Gastrocnemius medialis (tissue), 4 donors: ENCODE results near the gene DGKE. TPM values are rescaled to one million over a fixed set of nuclear protein-coding genes. Genes with fewer than 3 reads are reported as not detected.
A peak's percentile ranks its signal among the peaks of the same experiment; 100 is the strongest.

Experiments used
- ATAC-seq, 2 donors: fragments of 150-250 bp; one replicate each; pipeline ENCODE4 v1.9.1; 2016
- DNase-seq, 2 donors: peaks; one replicate each; pipeline ENCODE4 v3.0.0-alpha.2; 2019
- H3K27ac ChIP-seq, 4 donors: fragments of 200-600 bp; sonication (generic); 1 replicate in 1 of 4; 2 replicates in 3 of 4; pipeline ENCODE4 v1.5.1; 2016 to 2018; ENCODE audit warnings: mild to moderate bottlenecking in 2 of 4, moderate library complexity in 1 of 4
- H3K27me3 ChIP-seq, 3 donors: fragments of 200-600 bp; sonication (generic) in 2 of 3; 1 replicate in 1 of 3; 2 replicates in 2 of 3; pipeline versions ENCODE4 v1.5.1 to v1.6.0; 2016 to 2019; ENCODE audit warnings: mild to moderate bottlenecking in 1 of 3, moderate library complexity in 1 of 3
- H3K36me3 ChIP-seq, 2 donors: fragments of 200-600 bp; sonication (generic) in 1 of 2; one replicate each; pipeline ENCODE4 v1.5.1; 2017 to 2018
- H3K4me1 ChIP-seq, 2 donors: fragments of 200-600 bp; sonication (generic) in 1 of 2; one replicate each; pipeline ENCODE4 v1.5.1; 2016 to 2017; ENCODE audit warnings: mild to moderate bottlenecking in 2 of 2
- H3K4me3 ChIP-seq, 4 donors: fragments of 200-600 bp; sonication (generic) in 3 of 4; 1 replicate in 1 of 4; 2 replicates in 3 of 4; pipeline ENCODE4 v1.5.1; 2016 to 2019; ENCODE audit warnings: mild to moderate bottlenecking in 2 of 4
- H3K9me3 ChIP-seq, 3 donors: fragments of 200-600 bp; sonication (generic) in 2 of 3; 1 replicate in 1 of 3; 2 replicates in 2 of 3; pipeline ENCODE4 v1.5.1; 2016 to 2019
- POLR2A ChIP-seq, 2 donors: fragments of 450-650 bp; IDR thresholded peaks; one replicate each; pipeline ENCODE4 v1.6.1; 2017; ENCODE audit warnings: antibody characterized with exemption in 2 of 2, mild to moderate bottlenecking in 2 of 2, moderate library complexity in 2 of 2
- in situ Hi-C, 4 donors: fragments of 200-750 bp; cut with MboI; loops; one replicate each; pipeline versions ENCODE4 v1.15.0 to v1.8.0; 2017; ENCODE audit warnings: low sequenced_read_pairs in 4 of 4
- intact Hi-C: fragments of 100-400 bp; cut with DNase I; formaldehyde crosslinking; loops from one replicate; pipeline ENCODE4 v1.15.1; 2023; ENCODE audit warnings: low total_unique reads
- total RNA-seq, 4 donors: library from RNA; depleted of rRNA; stranded (reverse); fragments of >200 nt; gene quantifications; one replicate each; pipeline versions ENCODE4 v1.1.0 to v1.2.3, GENCODE V29; 2016
- TF ChIP-seq, protein P1 (sequence below), 5 experiments: fragments of 450-650 bp in 3 of 5; fragments of 200-600 bp in 2 of 5; sonication (generic) in 2 of 5; IDR thresholded peaks in 4 of 5; conservative IDR thresholded peaks in 1 of 5; 1 replicate in 4 of 5; 2 replicates in 1 of 5; pipeline ENCODE4 v1.5.1; 2016 to 2019; ENCODE audit warnings: antibody characterized with exemption in 5 of 5, mild to moderate bottlenecking in 3 of 5, moderate library complexity in 3 of 5

Gene DGKE
- total RNA-seq, 4 donors from 2014 or later = 0.53 to 3.0 (median 1.6) TPM

DNA sequence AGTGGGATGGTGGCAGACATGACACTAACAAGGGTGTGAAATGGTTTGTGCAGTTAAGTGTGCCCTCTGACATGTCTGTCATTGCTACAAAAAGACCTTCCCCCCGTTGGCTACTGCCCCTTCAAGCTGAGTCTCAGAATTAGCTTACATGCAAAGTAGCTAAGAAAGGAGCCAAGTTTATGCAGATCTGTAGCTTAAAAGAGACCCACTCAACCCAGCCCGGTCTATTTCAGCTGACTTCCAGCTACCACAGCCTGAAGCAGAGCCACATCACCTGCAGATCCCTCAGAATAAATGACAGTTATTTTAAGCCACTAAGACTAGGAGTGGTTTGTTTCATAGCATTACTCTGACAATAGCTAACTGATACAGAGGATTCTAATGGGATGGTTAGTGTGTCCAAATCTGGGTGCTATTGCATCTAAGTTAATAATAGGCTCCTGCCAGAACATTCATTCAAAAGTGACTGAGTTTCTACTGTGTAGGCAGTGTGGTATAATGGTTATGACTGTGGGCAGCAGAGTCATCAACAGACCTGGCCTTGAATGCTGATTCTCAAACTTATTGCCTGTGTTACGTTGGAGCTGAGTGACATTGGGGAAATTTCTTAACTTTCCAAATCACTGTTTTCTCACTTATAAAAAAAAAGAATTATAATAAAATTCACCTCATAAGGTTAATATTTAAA lies 12.0 kb upstream of the DGKE start:
- intact Hi-C loops = no loop called here
- no peaks in the 10 kb centered on the region for H3K9me3 ChIP-seq
- H3K36me3 ChIP-seq = no peaks in the 10 kb centered on the region
- no peak for DNase-seq
- no peak overlapping the region for H3K4me3 ChIP-seq
- ATAC-seq = no peak
- peak overlapping the region in 2 of 4 donors; percentile 6 to 38 for H3K27ac ChIP-seq
- H3K4me1 ChIP-seq = no peaks in the 10 kb centered on the region
- in situ Hi-C loops = no loop called here
- no peaks in the 10 kb centered on the region for H3K27me3 ChIP-seq
- TF ChIP-seq, protein P1, sequence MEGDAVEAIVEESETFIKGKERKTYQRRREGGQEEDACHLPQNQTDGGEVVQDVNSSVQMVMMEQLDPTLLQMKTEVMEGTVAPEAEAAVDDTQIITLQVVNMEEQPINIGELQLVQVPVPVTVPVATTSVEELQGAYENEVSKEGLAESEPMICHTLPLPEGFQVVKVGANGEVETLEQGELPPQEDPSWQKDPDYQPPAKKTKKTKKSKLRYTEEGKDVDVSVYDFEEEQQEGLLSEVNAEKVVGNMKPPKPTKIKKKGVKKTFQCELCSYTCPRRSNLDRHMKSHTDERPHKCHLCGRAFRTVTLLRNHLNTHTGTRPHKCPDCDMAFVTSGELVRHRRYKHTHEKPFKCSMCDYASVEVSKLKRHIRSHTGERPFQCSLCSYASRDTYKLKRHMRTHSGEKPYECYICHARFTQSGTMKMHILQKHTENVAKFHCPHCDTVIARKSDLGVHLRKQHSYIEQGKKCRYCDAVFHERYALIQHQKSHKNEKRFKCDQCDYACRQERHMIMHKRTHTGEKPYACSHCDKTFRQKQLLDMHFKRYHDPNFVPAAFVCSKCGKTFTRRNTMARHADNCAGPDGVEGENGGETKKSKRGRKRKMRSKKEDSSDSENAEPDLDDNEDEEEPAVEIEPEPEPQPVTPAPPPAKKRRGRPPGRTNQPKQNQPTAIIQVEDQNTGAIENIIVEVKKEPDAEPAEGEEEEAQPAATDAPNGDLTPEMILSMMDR (IDR thresholded peaks at IDR 0.05 in 4 of 5, conservative IDR thresholded peaks at IDR 0.05 in 1 of 5) = no peak
- no peak for TF ChIP-seq POLR2A (IDR thresholded peaks at IDR 0.05)

DNA sequence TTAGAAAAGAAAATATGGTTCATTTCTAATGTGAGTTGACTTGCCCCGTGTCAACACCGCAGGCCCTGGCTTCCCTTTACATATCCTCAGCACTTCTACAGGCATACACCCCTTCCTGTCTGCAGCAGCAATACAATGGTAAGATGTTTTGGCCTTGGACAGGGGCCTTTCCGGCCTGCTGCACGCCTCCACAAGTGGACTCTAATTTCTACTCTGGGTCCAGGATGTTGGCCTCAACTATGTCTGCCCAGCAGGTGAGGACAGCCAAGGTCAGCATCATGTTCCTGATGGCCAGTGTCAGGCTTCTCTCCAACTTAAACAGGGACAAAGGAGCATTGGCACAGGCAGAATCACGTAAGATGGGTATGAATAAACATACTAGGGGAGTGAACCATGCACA lies 11.2 kb upstream of the DGKE start:
- Histone ChIP-seq H3K27me3 (no peaks in the 10 kb centered on the region), H3K27ac (peak overlapping the region in 2 of 4 donors; percentile 45 to 65), H3K4me1 (no peaks in the 10 kb centered on the region), H3K36me3 (no peaks in the 10 kb centered on the region), H3K9me3 (no peaks in the 10 kb centered on the region), H3K4me3 (no peak overlapping the region)
- in situ Hi-C loops = no loop called here
- ATAC-seq (peak in 1 of 2 donors; percentile 35), DNase-seq (no peak)
- intact Hi-C loops = no loop called here
- TF ChIP-seq, protein P1 (IDR thresholded peaks at IDR 0.05 in 4 of 5, conservative IDR thresholded peaks at IDR 0.05 in 1 of 5) = no peak
- TF ChIP-seq POLR2A (IDR thresholded peaks at IDR 0.05) = no peak

DNA sequence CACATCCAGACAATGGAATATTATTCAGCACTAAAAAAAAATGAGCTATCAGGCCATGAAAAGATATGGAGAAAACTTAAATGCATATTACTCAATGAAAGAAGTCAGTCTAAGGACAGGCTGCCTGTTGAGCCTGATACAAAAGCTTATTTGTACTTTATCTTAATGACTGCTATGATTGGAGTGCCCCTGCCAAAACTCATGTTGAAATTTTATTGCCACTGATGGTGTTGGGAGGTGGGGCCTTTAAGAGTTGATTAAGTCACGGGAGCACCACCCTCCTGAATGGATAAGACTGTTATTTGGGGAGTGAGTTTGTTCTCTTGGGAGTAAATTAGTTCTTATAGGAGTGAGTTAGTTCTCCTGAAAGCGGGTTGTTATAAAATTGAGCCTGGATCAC lies 10.1 kb upstream of the DGKE start:
- no peaks in the 10 kb centered on the region for H3K36me3 ChIP-seq
- in situ Hi-C loops = no loop called here
- TF ChIP-seq, protein P1 (IDR thresholded peaks at IDR 0.05 in 4 of 5, conservative IDR thresholded peaks at IDR 0.05 in 1 of 5) = no peak
- TF ChIP-seq POLR2A (IDR thresholded peaks at IDR 0.05) = no peak
- ATAC-seq (no peak), DNase-seq (no peak)
- intact Hi-C loops = no loop called here
- H3K4me1 ChIP-seq = no peaks in the 10 kb centered on the region
- H3K27me3 ChIP-seq = no peaks in the 10 kb centered on the region
- no peaks in the 10 kb centered on the region for H3K9me3 ChIP-seq
- H3K4me3 ChIP-seq = no peak overlapping the region
- no peak overlapping the region for H3K27ac ChIP-seq

DNA sequence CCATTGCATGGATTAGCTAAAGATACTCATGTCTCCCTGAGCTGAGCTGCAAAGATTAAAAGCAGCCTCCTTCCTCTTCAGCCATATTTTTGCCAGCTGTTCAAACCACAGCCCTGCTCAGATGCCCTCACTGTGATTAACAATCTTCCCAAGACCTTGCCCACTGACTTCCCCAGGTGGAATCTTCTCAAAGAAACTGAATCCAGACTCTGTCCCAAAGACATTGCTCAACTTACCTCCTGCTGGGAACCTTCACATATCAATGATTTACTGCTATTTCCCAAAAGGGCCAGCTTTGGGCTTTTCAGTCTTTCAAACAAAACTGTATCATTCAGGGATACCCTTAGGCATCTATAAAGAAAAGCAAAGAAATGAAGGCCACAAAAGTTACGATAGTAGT lies 9.4 kb upstream of the DGKE start:
- no peaks in the 10 kb centered on the region for H3K36me3 ChIP-seq
- intact Hi-C loops (no loop called here), in situ Hi-C loops (no loop called here)
- no peaks in the 10 kb centered on the region for H3K27me3 ChIP-seq
- DNase-seq (no peak), ATAC-seq (no peak)
- no peak overlapping the region for H3K27ac ChIP-seq
- H3K9me3 ChIP-seq = no peaks in the 10 kb centered on the region
- H3K4me3 ChIP-seq = no peak overlapping the region
- H3K4me1 ChIP-seq = no peaks in the 10 kb centered on the region
- no peak for TF ChIP-seq POLR2A (IDR thresholded peaks at IDR 0.05)
- TF ChIP-seq, protein P1 (IDR thresholded peaks at IDR 0.05 in 4 of 5, conservative IDR thresholded peaks at IDR 0.05 in 1 of 5) = no peak
